ENCODE results near the gene C13orf46.

Gene C13orf46

GRCh38 chr13:114009590-114010400 lies 35.9 kb upstream of the C13orf46 start:
- no peak for DNase-seq

- DNase-seq: no peak
Observed at GRCh38 chr13:114008964-114009589, 35.2 kb upstream of the C13orf46 start.

GRCh38 chr13:114007566-114007965 lies 33.7 kb upstream of the C13orf46 start:
- DNase-seq: no peak

- DNase-seq: no peak
Observed at GRCh38 chr13:114005206-114005724, 31.4 kb upstream of the C13orf46 start.

GRCh38 chr13:114004420-114005205 lies 30.7 kb upstream of the C13orf46 start:
- DNase-seq: no peak

GRCh38 chr13:114002771-114003321 lies 29.0 kb upstream of the C13orf46 start:
- no peak for DNase-seq

- DNase-seq: peak; percentile 11
Observed at GRCh38 chr13:114002009-114002544, 28.2 kb upstream of the C13orf46 start.

GRCh38 chr13:114001331-114002008 lies 27.6 kb upstream of the C13orf46 start:
- no peak for DNase-seq

- DNase-seq: no peak
Observed at GRCh38 chr13:114000151-114001040, 26.5 kb upstream of the C13orf46 start.

GRCh38 chr13:113999618-113999910 lies 25.7 kb upstream of the C13orf46 start:
- no peak for DNase-seq

GRCh38 chr13:113998781-113999617 lies 25.1 kb upstream of the C13orf46 start:
- no peak for DNase-seq

- DNase-seq: no peak
Observed at GRCh38 chr13:113997845-113998751, 24.2 kb upstream of the C13orf46 start.

GRCh38 chr13:113996912-113997745 lies 23.3 kb upstream of the C13orf46 start:
- DNase-seq: no peak

- no peak for DNase-seq
Observed at GRCh38 chr13:113996081-113996911, 22.4 kb upstream of the C13orf46 start.

GRCh38 chr13:113995051-113995601 lies 21.2 kb upstream of the C13orf46 start:
- no peak for DNase-seq

- DNase-seq: no peak
Observed at GRCh38 chr13:113992276-113993005, 18.6 kb upstream of the C13orf46 start.

Data from NCI-H748 treated with DMSO at 0.1 percent for 48 hours (cell line).